C4-2B (cell line): Measurements from ENCODE around the gene FRMD1.

ENCODE experiments used
- CTCF ChIP-seq: fragments of 450-650 bp; conservative IDR thresholded peaks from 2 replicates; pipeline ENCODE4 v1.5.1; 2017; ENCODE audit warnings: mild to moderate bottlenecking
- ZFX ChIP-seq: fragments of 450-650 bp; IDR thresholded peaks from 2 replicates; pipeline ENCODE4 v1.6.1; 2017

- no peak for TF ChIP-seq ZFX
- TF ChIP-seq CTCF, result no peak
These were observed 64.0 kb downstream of the FRMD1 start for GRCh38 chr6:168015009-168015408.
